Naive B cell (primary cell): ENCODE measurements around the gene SERPINE1. TPM values are rescaled to one million over a fixed set of nuclear protein-coding genes. Genes with fewer than 3 reads are reported as not detected.

Experiments used
- ATAC-seq, 2 donors: fragments of 150-1000 bp; cut with Tn5 transposase; 2 replicates each; pipeline ENCODE4 v1.10.0; 2021; ENCODE audit warnings: low read depth in 2 of 2, mild to moderate bottlenecking in 2 of 2, moderate library complexity in 2 of 2
- DNase-seq: peaks from one replicate; pipeline ENCODE4 v3.0.0; 2022
- H3K27ac Mint-ChIP-seq, 6 donors: one replicate each; pipeline ENCODE4 v1.8.0; 2020 to 2022; ENCODE audit warnings: mild to moderate bottlenecking in 6 of 6, mixed read lengths in 6 of 6, moderate library complexity in 5 of 6, inconsistent platforms in 2 of 6
- H3K27me3 Mint-ChIP-seq, 3 donors: one replicate each; pipeline ENCODE4 v1.8.0; 2021 to 2022; ENCODE audit warnings: mixed read lengths in 3 of 3, mild to moderate bottlenecking in 1 of 3
- H3K36me3 Mint-ChIP-seq, 2 donors: one replicate each; pipeline ENCODE4 v1.8.0; 2020 to 2022; ENCODE audit warnings: mixed read lengths in 2 of 2, inconsistent platforms in 1 of 2, mild to moderate bottlenecking in 1 of 2
- H3K4me1 Mint-ChIP-seq, 3 donors: one replicate each; pipeline ENCODE4 v1.8.0; 2020 to 2022; ENCODE audit warnings: mixed read lengths in 3 of 3, inconsistent platforms in 1 of 3, mild to moderate bottlenecking in 1 of 3, moderate library complexity in 1 of 3
- H3K4me3 Mint-ChIP-seq, 8 donors: one replicate each; pipeline ENCODE4 v1.8.0; 2020 to 2022; ENCODE audit warnings: mild to moderate bottlenecking in 8 of 8, mixed read lengths in 8 of 8, moderate library complexity in 8 of 8, inconsistent platforms in 2 of 8
- H3K9me3 Mint-ChIP-seq, 7 donors: one replicate each; pipeline ENCODE4 v1.8.0; 2020 to 2022; ENCODE audit warnings: mixed read lengths in 7 of 7, mild to moderate bottlenecking in 5 of 7, inconsistent platforms in 2 of 7, moderate library complexity in 1 of 7
- polyA plus RNA-seq, 6 donors: library from polyadenylated mRNA; unstranded; fragments of 300-500 nt; fragmentation: Illumina TruSeq; gene quantifications; one replicate each; pipeline ENCODE4 v1.2.3, GENCODE V29; 2021; ENCODE audit warnings: low read depth in 6 of 6

The SERPINE1 gene
- polyA plus RNA-seq, 6 donors from 2014 or later: 0.44 TPM; not detected in 5

GRCh38 chr7:101172854-101173751, 46.2 kb downstream of the SERPINE1 start:
- H3K4me1 Mint-ChIP-seq: peaks cover 42 to 53% (median 47%) of the 10 kb centered on the region in 3 donors
- DNase-seq (no peak), ATAC-seq (no peak)
- peaks cover 0 to 42% of the 10 kb centered on the region in 2 donors for H3K36me3 Mint-ChIP-seq
- peaks cover 77 to 100% (median 95%) of the 10 kb centered on the region in 3 donors for H3K27me3 Mint-ChIP-seq
- peak overlapping the region in 2 of 6 donors; percentile 76 to 89 for H3K27ac Mint-ChIP-seq
- H3K9me3 Mint-ChIP-seq: peaks cover 0 to 11% (median 4%) of the 10 kb centered on the region in 7 donors
- peak overlapping the region in 5 of 8 donors; percentile 33 to 81 (median 53) for H3K4me3 Mint-ChIP-seq

- Mint-ChIP-seq H3K27ac (peak overlapping the region in 3 of 6 donors; percentile 28 to 97 (median 62)), H3K36me3 (peaks cover 0 to 36% of the 10 kb centered on the region in 2 donors), H3K4me3 (peak overlapping the region in 7 of 8 donors; percentile 48 to 86 (median 66)), H3K4me1 (peaks cover 36 to 50% (median 48%) of the 10 kb centered on the region in 3 donors), H3K27me3 (peaks cover 75 to 100% (median 89%) of the 10 kb centered on the region in 3 donors), H3K9me3 (peaks cover 0 to 11% (median 4%) of the 10 kb centered on the region in 7 donors)
- ATAC-seq: peak; percentile 22 to 23
- no peak for DNase-seq
Observed at GRCh38 chr7:101173752-101174244, 46.9 kb downstream of the SERPINE1 start.

- ATAC-seq: no peak
- H3K36me3 Mint-ChIP-seq: peaks cover 0 to 30% of the 10 kb centered on the region in 2 donors
- peaks cover 36 to 53% (median 50%) of the 10 kb centered on the region in 3 donors for H3K4me1 Mint-ChIP-seq
- peak overlapping the region in 3 of 6 donors; percentile 44 to 97 (median 62) for H3K27ac Mint-ChIP-seq
- DNase-seq: no peak
- peaks cover 70 to 100% (median 89%) of the 10 kb centered on the region in 3 donors for H3K27me3 Mint-ChIP-seq
- peaks cover 0 to 11% (median 4%) of the 10 kb centered on the region in 7 donors for H3K9me3 Mint-ChIP-seq
- H3K4me3 Mint-ChIP-seq: peak overlapping the region in 7 of 8 donors; percentile 48 to 86 (median 66)
Observed at GRCh38 chr7:101174322-101174854, 47.5 kb downstream of the SERPINE1 start.

- peaks cover 0 to 22% of the 10 kb centered on the region in 2 donors for H3K36me3 Mint-ChIP-seq
- no peak for ATAC-seq
- no peak for DNase-seq
- peak overlapping the region in 1 of 8 donors; percentile 22 for H3K4me3 Mint-ChIP-seq
- H3K4me1 Mint-ChIP-seq: peaks cover 27 to 53% (median 43%) of the 10 kb centered on the region in 3 donors
- peaks cover 0 to 11% (median 4%) of the 10 kb centered on the region in 7 donors for H3K9me3 Mint-ChIP-seq
- peaks cover 62 to 100% (median 89%) of the 10 kb centered on the region in 3 donors for H3K27me3 Mint-ChIP-seq
- no peak overlapping the region for H3K27ac Mint-ChIP-seq
Observed at GRCh38 chr7:101175664-101176063, 48.8 kb downstream of the SERPINE1 start.

- H3K9me3 Mint-ChIP-seq: peaks cover 0 to 11% (median 5%) of the 10 kb centered on the region in 7 donors
- DNase-seq (no peak), ATAC-seq (no peak)
- peak overlapping the region in 1 of 8 donors; percentile 12 for H3K4me3 Mint-ChIP-seq
- H3K4me1 Mint-ChIP-seq: peaks cover 16 to 39% (median 37%) of the 10 kb centered on the region in 3 donors
- H3K36me3 Mint-ChIP-seq: peaks cover 0 to 11% of the 10 kb centered on the region in 2 donors
- peaks cover 62 to 96% (median 88%) of the 10 kb centered on the region in 3 donors for H3K27me3 Mint-ChIP-seq
- no peak overlapping the region for H3K27ac Mint-ChIP-seq
Observed at GRCh38 chr7:101177644-101178043, 50.7 kb downstream of the SERPINE1 start.

- Mint-ChIP-seq H3K4me1 (peaks cover 8 to 29% (median 28%) of the 10 kb centered on the region in 3 donors), H3K4me3 (peak overlapping the region in 7 of 8 donors; percentile 44 to 84 (median 63)), H3K9me3 (peaks cover 0 to 12% (median 1%) of the 10 kb centered on the region in 7 donors), H3K27ac (peak overlapping the region in 1 of 6 donors; percentile 7), H3K36me3 (peaks cover 0 to 9% of the 10 kb centered on the region in 2 donors), H3K27me3 (peaks cover 56 to 84% (median 79%) of the 10 kb centered on the region in 3 donors)
- ATAC-seq: peak in 1 of 2 donors; percentile 22
- no peak for DNase-seq
Observed at GRCh38 chr7:101179117-101179516, 52.2 kb downstream of the SERPINE1 start.

GRCh38 chr7:101179713-101180112, 52.8 kb downstream of the SERPINE1 start:
- DNase-seq (no peak), ATAC-seq (no peak)
- Mint-ChIP-seq H3K4me3 (peak overlapping the region in 5 of 8 donors; percentile 2 to 71 (median 49)), H3K27me3 (peaks cover 53 to 82% (median 78%) of the 10 kb centered on the region in 3 donors), H3K36me3 (peaks cover 0 to 5% of the 10 kb centered on the region in 2 donors), H3K9me3 (peaks cover 0 to 12% (median 0%) of the 10 kb centered on the region in 7 donors), H3K4me1 (peaks cover 6 to 25% (median 23%) of the 10 kb centered on the region in 3 donors), H3K27ac (peak overlapping the region in 1 of 6 donors; percentile 7)

GRCh38 chr7:101180130-101180755, 53.3 kb downstream of the SERPINE1 start, which contains the start of gene NAT16:
TSS of gene NAT16 (minus strand) at chr7:101180293. CDS start at chr7:101174807, 5,486 bp downstream.
- Mint-ChIP-seq H3K27me3 (peaks cover 52 to 81% (median 78%) of the 10 kb centered on the region in 3 donors), H3K4me1 (peaks cover 6 to 25% (median 23%) of the 10 kb centered on the region in 3 donors), H3K4me3 (peak within 1 kb of the TSS in 7 of 8 donors; percentile 55 to 84 (median 71)), H3K36me3 (peaks cover 0 to 5% of the 10 kb centered on the region in 2 donors), H3K27ac (peak within 1 kb of the TSS in 1 of 6 donors; percentile 7), H3K9me3 (peaks cover 0 to 12% (median 0%) of the 10 kb centered on the region in 7 donors)
- ATAC-seq (no peak), DNase-seq (no peak)

- H3K27ac Mint-ChIP-seq: no peak overlapping the region
- peaks cover 29 to 45% (median 43%) of the 10 kb centered on the region in 3 donors for H3K27me3 Mint-ChIP-seq
- peaks cover 0 to 12% (median 0%) of the 10 kb centered on the region in 7 donors for H3K9me3 Mint-ChIP-seq
- H3K4me1 Mint-ChIP-seq: peaks cover 0 to 15% (median 4%) of the 10 kb centered on the region in 3 donors
- peaks cover 0 to 5% of the 10 kb centered on the region in 2 donors for H3K36me3 Mint-ChIP-seq
- DNase-seq (no peak), ATAC-seq (no peak)
- no peak overlapping the region for H3K4me3 Mint-ChIP-seq
Observed at GRCh38 chr7:101185258-101185839, 58.4 kb downstream of the SERPINE1 start.

- Mint-ChIP-seq H3K4me1 (peaks cover 0 to 8% (median 0%) of the 10 kb centered on the region in 3 donors), H3K9me3 (peaks cover 0 to 9% (median 0%) of the 10 kb centered on the region in 7 donors)
- ATAC-seq: no peak
Observed at GRCh38 chr7:101186194-101186593, 59.3 kb downstream of the SERPINE1 start.

GRCh38 chr7:101186844-101187428, 60.0 kb downstream of the SERPINE1 start:
- Mint-ChIP-seq H3K27me3 (peaks cover 23 to 32% (median 30%) of the 10 kb centered on the region in 3 donors), H3K4me1 (peaks cover 0 to 8% (median 0%) of the 10 kb centered on the region in 3 donors), H3K36me3 (peaks cover 0 to 5% of the 10 kb centered on the region in 2 donors), H3K9me3 (peaks cover 0 to 9% (median 0%) of the 10 kb centered on the region in 7 donors), H3K27ac (peak overlapping the region in 1 of 6 donors; percentile 75), H3K4me3 (no peak overlapping the region)
- no peak for DNase-seq
- ATAC-seq: peak; percentile 46 to 57

More at GRCh38 chr7:101186194-101186593, 59.3 kb downstream of the SERPINE1 start:
- peaks cover 0 to 5% of the 10 kb centered on the region in 2 donors for H3K36me3 Mint-ChIP-seq
- peaks cover 24 to 37% (median 34%) of the 10 kb centered on the region in 3 donors for H3K27me3 Mint-ChIP-seq
- H3K4me3 Mint-ChIP-seq: no peak overlapping the region
- no peak overlapping the region for H3K27ac Mint-ChIP-seq
- DNase-seq: no peak
